Heart left ventricle (tissue), 13 donors: Measurements from ENCODE around the gene PHF24.

Experiments
- POLR2A ChIP-seq, 2 donors: fragments of 450-650 bp; IDR thresholded peaks; one replicate each; pipeline ENCODE4 v1.6.1; 2017; ENCODE audit warnings: antibody characterized with exemption in 2 of 2, mild to moderate bottlenecking in 2 of 2, moderate library complexity in 2 of 2
- TF ChIP-seq, protein P1 (sequence below), 12 donors: fragments of 200-600 bp; sonication (generic) in 4 of 12; IDR thresholded peaks; one replicate each; pipeline versions ENCODE4 v1.5.0 to v1.8.0; 2018 to 2022; ENCODE audit warnings: antibody characterized with exemption in 12 of 12, mild to moderate bottlenecking in 5 of 12
- donor health status: ischemic (EF 13 %, LVEDD 7.1; RV severe dilation, severe dysfunction).
- donor health status: DM: no; HTN: yes; CAD: no.
- donor health status: DM: no; HTN: no; CAD: no.
- donor health status: ischemic (EF 25% LVEDD 6.9; RV normal size, moderate dysfunction).
- donor health status: ischemic (EF 25% LVEDD 5.7; RV mildly dilated, moderate dysfunction).
- donor health status: ischemic (EF 35%, LVEDD 5.7; RV mildly dilated, moderate dysfunction).
- donor health status: nonischemic (EF 11% LVEDD 7.7; RV severe dilation, severe dysfunction).
- donor health status: DM: yes; HTN: yes; CAD: no.
- donor health status: PGD.
- donor health status: ischemic (EF 29% LVEDD 5.4; RV normal size, mild dysfunction).
- donor health status: nonischemic (EF 23%, LVEDD 6.1; RV moderate dilation, normal function).

GRCh38 chr9:34995670-34996060 is 37.6 kb downstream of the PHF24 start:
- no peak for TF ChIP-seq POLR2A (IDR thresholded peaks at IDR 0.05)
- TF ChIP-seq, protein P1, sequence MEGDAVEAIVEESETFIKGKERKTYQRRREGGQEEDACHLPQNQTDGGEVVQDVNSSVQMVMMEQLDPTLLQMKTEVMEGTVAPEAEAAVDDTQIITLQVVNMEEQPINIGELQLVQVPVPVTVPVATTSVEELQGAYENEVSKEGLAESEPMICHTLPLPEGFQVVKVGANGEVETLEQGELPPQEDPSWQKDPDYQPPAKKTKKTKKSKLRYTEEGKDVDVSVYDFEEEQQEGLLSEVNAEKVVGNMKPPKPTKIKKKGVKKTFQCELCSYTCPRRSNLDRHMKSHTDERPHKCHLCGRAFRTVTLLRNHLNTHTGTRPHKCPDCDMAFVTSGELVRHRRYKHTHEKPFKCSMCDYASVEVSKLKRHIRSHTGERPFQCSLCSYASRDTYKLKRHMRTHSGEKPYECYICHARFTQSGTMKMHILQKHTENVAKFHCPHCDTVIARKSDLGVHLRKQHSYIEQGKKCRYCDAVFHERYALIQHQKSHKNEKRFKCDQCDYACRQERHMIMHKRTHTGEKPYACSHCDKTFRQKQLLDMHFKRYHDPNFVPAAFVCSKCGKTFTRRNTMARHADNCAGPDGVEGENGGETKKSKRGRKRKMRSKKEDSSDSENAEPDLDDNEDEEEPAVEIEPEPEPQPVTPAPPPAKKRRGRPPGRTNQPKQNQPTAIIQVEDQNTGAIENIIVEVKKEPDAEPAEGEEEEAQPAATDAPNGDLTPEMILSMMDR (IDR thresholded peaks at IDR 0.05), result no peak
